DMS 273 treated with DMSO at 0.1 percent for 48 hours (cell line): ENCODE data around the gene ELOVL1.
A peak's percentile ranks its signal among the peaks of the same experiment; 100 is the strongest.

Source experiments
- DNase-seq: peaks from one replicate; lab custom pipeline; 2025; lab: John Stamatoyannopoulos, UW

Gene ELOVL1

DNA sequence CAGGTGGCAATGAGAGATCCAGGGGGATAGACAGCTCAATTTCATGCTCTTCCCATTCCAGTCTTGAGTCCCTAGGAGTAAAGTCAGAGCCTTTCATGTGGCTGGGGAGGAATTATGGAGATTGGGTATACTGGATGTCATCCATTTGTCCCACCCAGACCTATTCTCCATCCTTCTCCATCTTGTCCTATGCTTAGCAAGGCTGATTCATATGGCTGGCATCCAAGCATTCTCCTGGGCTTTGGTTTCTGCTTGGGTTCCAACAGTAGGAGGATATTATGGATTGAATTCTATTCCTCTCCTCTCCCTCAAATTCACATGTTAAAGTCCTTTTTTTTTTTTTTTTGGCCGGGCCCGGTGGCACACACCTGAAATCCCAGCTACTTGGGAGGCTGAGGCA, 12.9 kb downstream of the ELOVL1 start:
- DNase-seq: no peak

GRCh38 chr1:43354471-43354870, 13.3 kb downstream of the ELOVL1 start:
- no peak for DNase-seq

GRCh38 chr1:43352881-43353280, 14.9 kb downstream of the ELOVL1 start:
- DNase-seq: no peak

- no peak for DNase-seq
Observed at GRCh38 chr1:43352351-43352705, 15.5 kb downstream of the ELOVL1 start.

GRCh38 chr1:43351421-43352350, 16.1 kb downstream of the ELOVL1 start:
- no peak for DNase-seq

- no peak for DNase-seq
Observed at GRCh38 chr1:43350976-43351375, 16.8 kb downstream of the ELOVL1 start.

DNA sequence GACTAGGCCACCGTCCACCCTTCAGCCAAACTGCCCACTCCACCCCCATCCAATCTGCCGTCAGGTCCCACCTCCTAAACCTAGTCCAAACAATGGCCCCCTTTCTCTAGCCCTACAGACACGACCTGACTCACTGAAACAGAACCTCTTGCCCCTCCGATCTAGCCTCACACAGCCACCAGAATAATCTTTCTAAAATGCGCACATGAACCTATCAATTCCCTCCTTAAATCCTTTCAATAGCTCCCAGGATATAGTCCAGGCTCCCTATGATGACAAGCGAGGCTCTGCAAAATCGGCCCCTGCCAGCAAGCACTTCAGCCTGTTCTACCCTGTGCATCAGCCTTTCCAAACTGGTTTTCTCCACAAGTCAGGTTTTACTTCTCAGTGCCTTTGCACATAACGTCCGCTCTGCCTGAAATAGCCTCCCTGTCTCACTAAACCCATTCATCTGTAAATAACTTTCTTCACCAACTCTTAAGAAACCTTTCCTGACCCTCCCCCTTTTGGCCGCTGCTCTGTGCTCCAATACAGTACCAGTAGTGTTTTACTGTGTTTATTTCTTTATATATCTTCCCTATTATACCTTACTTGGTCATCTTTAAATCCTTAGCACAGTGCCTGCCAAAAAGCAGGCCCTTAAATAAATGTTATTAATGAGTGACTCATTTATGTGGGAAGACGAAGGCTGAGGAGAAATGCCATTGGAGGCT, 18.1 kb downstream of the ELOVL1 start:
- DNase-seq: no peak

DNA sequence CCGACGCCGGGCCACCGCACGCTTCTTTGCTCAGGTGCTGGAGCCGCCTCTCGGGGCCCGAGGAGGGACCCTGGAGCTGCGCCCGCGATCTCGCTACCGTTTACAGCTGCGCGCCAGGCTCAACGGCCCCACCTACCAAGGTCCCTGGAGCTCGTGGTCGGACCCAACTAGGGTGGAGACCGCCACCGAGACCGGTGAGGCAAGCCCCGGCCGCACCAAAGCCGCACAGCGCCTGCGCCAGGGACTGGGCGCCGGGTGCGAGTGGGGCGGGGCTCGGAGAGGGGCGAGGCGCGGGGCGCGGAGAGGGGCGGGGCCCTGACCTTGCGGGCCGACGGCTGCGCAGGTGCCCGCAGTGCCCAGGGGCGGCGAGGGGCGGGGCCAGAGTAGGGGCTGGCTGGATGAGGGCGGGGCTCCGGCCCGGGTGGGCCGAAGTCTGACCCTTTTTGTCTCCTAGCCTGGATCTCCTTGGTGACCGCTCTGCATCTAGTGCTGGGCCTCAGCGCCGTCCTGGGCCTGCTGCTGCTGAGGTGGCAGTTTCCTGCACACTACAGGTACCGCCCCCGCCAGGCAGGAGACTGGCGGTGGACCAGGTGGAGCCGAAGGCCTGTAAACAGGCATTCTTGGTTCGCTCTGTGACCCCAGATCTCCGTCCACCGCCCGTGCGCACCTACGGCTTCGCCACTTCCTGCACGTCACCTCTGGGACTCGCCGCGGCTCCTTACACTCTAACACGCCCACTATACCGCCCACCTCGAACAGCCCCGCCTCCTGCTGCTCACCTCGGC, 18.8 kb downstream of the ELOVL1 start:
- peak; percentile 24 for DNase-seq

GRCh38 chr1:43348343-43348808, 19.4 kb downstream of the ELOVL1 start:
- DNase-seq: no peak

- no peak for DNase-seq
Observed at GRCh38 chr1:43346636-43347035, 21.2 kb downstream of the ELOVL1 start.

DNA sequence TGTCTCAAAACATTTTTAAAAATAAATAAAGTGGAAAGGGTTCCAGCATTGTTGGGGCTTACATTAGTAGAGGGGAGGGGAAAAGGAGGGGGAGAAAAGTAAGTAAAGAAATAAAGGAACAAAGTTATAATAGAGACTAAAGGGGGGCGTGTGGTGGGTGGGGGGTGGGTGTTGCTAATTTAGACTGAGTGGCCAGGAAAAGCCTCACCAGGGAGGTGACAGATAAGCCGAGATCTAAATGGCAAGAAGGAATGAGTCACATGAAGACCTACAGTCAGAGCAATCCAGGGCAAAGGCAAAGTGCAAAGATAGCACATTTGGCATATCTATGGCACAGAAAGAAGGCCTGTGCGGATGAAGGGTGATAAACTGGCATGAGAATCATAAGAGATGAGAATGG, 22.7 kb downstream of the ELOVL1 start:
- DNase-seq: no peak

- no peak for DNase-seq
Observed at GRCh38 chr1:43344267-43344850, 23.5 kb downstream of the ELOVL1 start.

- DNase-seq: no peak
Observed at GRCh38 chr1:43340559-43340958, 27.3 kb downstream of the ELOVL1 start.

GRCh38 chr1:43339584-43340232, 28.1 kb downstream of the ELOVL1 start:
- no peak for DNase-seq

GRCh38 chr1:43338001-43338400, 29.8 kb downstream of the ELOVL1 start:
- DNase-seq: no peak

GRCh38 chr1:43337588-43337987, 30.2 kb downstream of the ELOVL1 start, which contains the start of gene MPL:
TSS of gene MPL (plus strand) at chr1:43337818. CDS start at chr1:43337849, 31 bp downstream.
- DNase-seq: no peak

DNA sequence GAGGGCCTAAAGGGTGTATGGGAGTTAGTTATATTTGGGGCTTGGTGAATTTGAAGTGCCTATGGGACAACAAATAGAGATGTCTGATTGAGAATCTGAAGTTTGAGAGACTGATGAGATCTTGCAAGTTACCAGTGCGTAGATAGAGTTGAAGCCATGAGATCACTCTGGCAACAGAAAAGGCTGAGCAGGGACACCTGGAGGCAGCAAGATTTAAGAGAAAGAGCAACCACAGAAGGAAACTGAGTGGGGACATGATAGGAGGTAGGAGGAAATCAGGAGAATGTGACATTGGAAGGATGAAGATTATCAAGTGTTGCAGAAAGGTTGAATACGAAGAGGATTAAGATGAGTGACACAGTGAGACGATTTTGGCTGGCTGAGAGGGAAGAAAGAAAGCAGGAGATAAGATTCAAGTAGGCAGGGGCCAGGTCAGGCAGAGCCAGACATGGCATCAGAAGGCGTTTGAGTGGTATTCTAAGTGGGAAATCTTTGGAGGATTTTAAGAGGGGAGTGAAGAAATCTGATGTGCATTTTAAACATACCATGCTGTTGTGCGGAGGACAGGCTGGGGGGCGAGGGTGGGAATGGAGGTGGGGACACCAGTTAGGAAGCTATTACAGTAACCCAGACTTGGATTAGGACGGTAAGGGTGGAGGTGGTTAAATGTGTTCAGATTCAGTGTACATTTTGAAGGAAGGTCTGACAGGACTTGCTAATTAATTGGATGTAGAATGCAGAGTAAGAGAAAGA, 33.2 kb downstream of the ELOVL1 start:
- no peak for DNase-seq

DNA sequence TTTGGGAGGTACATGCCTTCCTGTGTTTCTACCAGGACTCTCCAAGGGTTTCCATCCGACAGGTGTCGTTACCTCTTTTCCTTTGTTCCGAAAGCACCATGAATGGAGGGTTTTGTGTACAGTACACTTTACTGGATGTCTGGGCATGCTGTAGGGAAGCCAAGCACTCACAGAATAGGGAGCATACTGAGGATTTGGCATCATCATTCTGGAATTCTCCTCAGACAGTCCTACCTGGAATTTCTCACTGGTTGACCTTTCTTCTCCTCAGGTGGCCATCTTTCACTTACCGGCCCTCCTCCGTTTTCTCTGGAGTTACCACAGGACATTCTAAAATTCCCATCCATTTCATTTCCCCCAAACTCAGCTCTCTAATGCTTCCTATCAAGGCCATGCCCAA, 36.1 kb downstream of the ELOVL1 start:
- DNase-seq: no peak

DNA sequence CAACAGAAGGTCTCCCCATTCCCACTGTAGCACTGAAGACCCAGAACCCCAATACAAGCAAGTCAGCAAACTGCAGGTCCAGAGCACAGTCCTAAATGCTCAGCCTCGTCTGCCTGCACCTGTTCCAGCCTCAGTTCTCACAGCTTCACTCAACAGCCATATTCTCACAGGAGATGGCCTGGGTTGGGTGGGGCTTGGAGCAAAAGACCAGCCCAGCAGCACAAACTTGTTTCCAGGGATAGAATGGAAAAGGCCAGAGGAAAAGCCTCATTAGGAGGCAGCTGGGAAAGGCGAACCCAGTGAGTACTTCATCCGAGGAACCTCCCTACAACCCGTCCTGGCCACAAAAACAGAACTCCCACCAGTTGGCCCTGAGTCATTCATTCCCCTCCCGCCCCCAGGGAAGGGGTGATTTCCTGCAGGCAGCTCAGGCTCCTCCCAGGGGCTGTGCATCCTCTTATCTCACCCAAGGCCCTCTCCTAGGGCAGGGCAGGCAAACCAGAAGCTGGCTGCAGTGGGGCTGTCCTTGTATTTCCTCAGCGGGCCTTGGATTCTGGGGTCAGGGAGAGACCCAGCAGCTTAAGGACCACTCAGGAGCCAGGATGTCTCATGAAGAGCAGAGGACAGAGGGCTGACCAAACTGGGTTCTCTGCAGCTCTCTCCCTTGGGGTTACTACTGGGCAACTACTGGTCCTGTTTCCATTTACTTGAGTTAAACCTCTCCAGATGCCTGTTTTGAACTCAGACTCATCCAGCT, 37.6 kb downstream of the ELOVL1 start:
- DNase-seq: no peak
